ENCODE data around the gene NKAIN1.

- TF ChIP-seq POLR2AphosphoS5 (IDR thresholded peaks at IDR 0.05; ENCODE audit: low read depth, low read length) = no peak
- no peak for TF ChIP-seq TAF1 (IDR thresholded peaks at IDR 0.05; ENCODE audit: low read depth, low read length)
Measured at GRCh38 chr1:31238612-31238985, 1.1 kb downstream of the NKAIN1 start.
